Stomach (tissue), 4 donors: Measurements from ENCODE around the gene GPR68.

Source experiments
- CTCF ChIP-seq, 7 experiments: fragments of 450-650 bp in 4 of 7; fragments of 200-600 bp in 3 of 7; sonication (generic) in 3 of 7; IDR thresholded peaks; one replicate each; pipeline ENCODE4 v1.5.1; 2016 to 2019; ENCODE audit warnings: antibody characterized with exemption in 7 of 7, control low read depth in 2 of 7, mild to moderate bottlenecking in 1 of 7
- EP300 ChIP-seq: sonication (generic); formaldehyde crosslinking; IDR thresholded peaks from one replicate; pipeline ENCODE4 v1.6.1; 2017; ENCODE audit warnings: antibody characterized with exemption
- POLR2A ChIP-seq, 4 donors: fragments of 450-650 bp; IDR thresholded peaks; one replicate each; pipeline ENCODE4 v1.6.1; 2016; ENCODE audit warnings: antibody characterized with exemption in 4 of 4, control low read depth in 2 of 4, mild to moderate bottlenecking in 1 of 4, moderate library complexity in 1 of 4

GRCh38 chr14:91249841-91250616, 5.5 kb upstream of the GPR68 start:
- TF ChIP-seq CTCF (IDR thresholded peaks at IDR 0.05) (no peak), EP300 (no peak), POLR2A (IDR thresholded peaks at IDR 0.05) (no peak)
